ENCODE results near the gene RBPJL. TPM values are rescaled to one million over a fixed set of nuclear protein-coding genes. Genes with fewer than 3 reads are reported as not detected.

Gene RBPJL
- total and polyA plus RNA-seq, 2 of the 13 experiments (the other 11 are each of a cell fraction or from before 2014, with no cell fraction given) = not detected

GRCh38 chr20:45337367-45338120, 30.9 kb downstream of the RBPJL start (continued):
- TF ChIP-seq ZNF775 (CRISPR knock-in tag; IDR thresholded peaks at IDR 0.05; ENCODE audit: borderline replicate concordance) (no peak), TBX3 (IDR thresholded peaks at IDR 0.05; ENCODE audit: borderline replicate concordance) (no peak), LCORL (IDR thresholded peaks at IDR 0.05) (no peak), LCORL (CRISPR knock-in tag; IDR thresholded peaks at IDR 0.05) (0 out of 2 replicates have a peak, but pooled peaks have one; percentile 18), ZNF18 (CRISPR knock-in tag; IDR thresholded peaks at IDR 0.05; ENCODE audit: insufficient replicate concordance) (no peak), TFE3 (CRISPR knock-in tag; IDR thresholded peaks at IDR 0.05) (no peak), MEF2D (CRISPR knock-in tag; IDR thresholded peaks at IDR 0.05) (no peak; the same call in none of the 2 replicates), ESRRA (CRISPR knock-in tag; IDR thresholded peaks at IDR 0.05; ENCODE audit: low read depth) (peak; percentile 87), ONECUT2 (CRISPR knock-in tag; IDR thresholded peaks at IDR 0.05) (no peak), ZNF547 (CRISPR knock-in tag; IDR thresholded peaks at IDR 0.05) (no peak), ZNF446 (CRISPR knock-in tag; IDR thresholded peaks at IDR 0.05) (no peak), ZNF784 (CRISPR knock-in tag; IDR thresholded peaks at IDR 0.05; ENCODE audit: borderline replicate concordance) (no peak), ZNF788 (CRISPR knock-in tag; IDR thresholded peaks at IDR 0.05; ENCODE audit: borderline replicate concordance) (no peak), TEAD3 (CRISPR knock-in tag; optimal IDR thresholded peaks at IDR 0.05; ENCODE audit: borderline replicate concordance) (peak; percentile 68), ZNF616 (CRISPR knock-in tag; IDR thresholded peaks at IDR 0.05; ENCODE audit: low read depth) (no peak), DRAP1 (CRISPR knock-in tag; IDR thresholded peaks at IDR 0.05) (no peak), ZNF660 (CRISPR knock-in tag; IDR thresholded peaks at IDR 0.05; ENCODE audit: borderline replicate concordance, low read depth) (no peak), ZC3H4 (CRISPR knock-in tag; IDR thresholded peaks at IDR 0.05; ENCODE audit: borderline replicate concordance) (no peak; the same call in 1 of the 2 replicates), ZBED4 (CRISPR knock-in tag; IDR thresholded peaks at IDR 0.05; ENCODE audit: borderline replicate concordance) (no peak)

Measured in HepG2 (cell line).